Activated T-helper 1 cell treated with Interleukin-2 at 50 U/mL for 16 hours (primary cell): Measurements from ENCODE around the gene NCAN.

Experiments
- DNase-seq: peaks from one replicate; pipeline ENCODE4 v3.0.0-alpha.2; 2020; ENCODE audit warnings: low read depth

NCAN gene

DNA sequence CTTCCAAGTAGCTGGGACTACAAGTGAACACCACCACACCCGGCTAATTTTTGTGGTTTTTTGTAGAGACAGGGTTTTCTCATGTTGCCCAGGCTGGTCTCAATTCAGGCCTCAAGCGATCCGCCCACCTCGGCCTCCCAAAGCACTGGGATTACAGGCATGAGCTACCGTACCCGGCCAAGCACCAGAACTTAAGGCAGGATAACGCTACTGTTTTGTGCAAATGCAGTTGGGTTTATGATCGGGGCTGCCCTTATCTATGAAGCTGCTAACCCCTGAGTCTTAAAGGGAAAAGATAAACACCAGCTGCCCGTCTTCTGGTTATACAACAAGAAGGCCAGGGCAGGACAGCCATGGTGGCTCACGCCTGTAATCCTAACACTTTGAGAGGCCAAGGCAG lies 73.9 kb downstream of the NCAN start:
- DNase-seq: no peak

DNA sequence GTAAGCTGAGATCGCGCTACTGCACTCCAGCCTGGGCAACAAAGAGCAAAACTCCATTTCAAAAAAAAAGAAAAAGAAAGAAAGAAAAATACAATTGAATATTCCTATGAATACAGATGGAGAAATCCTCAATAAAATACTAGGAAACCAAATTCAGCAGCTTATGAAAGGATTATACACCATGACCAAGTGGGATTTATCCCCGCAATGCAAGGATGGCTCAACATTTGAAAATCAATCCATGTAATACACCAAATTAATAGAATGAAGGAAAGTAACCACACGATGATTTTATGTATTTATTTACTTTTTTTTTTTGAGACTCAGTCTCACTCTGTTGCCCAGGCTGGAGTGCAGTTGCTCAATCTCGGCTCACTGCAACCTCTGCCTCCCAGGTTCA lies 80.8 kb downstream of the NCAN start:
- DNase-seq: no peak

DNA sequence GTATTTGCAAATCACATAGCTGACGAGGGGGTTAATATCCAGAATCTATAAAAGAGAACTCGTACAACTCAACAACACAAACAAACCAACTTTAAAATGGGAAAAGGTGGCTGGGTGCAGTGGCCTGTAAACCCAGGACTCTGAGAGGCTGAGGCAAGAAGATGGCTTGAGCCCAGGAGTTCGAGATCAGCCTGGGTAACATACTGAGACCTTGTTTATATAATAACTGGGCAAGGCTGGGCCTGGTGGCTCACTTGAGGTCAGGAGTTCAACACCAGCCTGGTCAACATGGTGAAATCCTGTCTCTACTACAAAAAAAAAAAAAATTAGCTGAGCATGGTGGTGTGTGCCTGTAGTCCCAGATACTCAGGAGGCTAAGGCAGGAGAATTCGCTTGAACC lies 83.2 kb downstream of the NCAN start:
- DNase-seq: no peak

DNA sequence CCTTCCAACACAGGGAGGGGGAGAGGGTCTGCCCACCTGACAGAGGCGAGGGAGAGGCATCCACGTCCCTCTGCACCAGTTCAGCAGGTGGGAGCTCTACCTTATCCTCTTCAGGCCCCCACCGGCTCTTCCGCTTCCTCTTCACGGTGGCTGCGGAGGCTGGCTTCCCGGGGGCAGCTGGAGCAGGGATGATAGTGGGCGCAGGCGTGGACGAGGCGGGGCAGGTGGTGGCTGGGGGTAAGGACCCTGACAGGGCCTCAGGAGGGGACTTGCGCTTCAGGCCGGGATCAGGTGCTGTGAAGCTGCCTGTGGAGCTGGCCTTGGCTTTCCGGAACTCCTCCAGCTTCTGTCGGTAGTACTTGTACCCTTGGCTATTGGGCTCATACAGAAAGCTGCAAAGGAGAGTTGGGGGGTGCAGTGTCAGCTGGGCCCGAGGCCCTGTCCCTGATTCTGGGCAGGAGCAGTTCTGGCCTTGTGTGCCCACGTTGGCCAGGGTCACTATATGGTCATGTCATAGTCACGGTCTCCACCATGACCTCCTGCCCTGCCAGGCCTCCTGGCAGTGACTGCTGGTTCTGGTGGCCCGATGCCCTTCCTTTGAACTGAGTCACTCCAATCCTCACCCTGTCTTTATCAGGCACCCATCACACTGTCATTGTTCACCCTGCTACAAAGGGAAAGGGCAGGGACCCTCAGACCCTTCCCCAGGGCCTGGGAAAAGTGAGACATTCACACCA lies 85.4 kb downstream of the NCAN start:
- no peak for DNase-seq

DNA sequence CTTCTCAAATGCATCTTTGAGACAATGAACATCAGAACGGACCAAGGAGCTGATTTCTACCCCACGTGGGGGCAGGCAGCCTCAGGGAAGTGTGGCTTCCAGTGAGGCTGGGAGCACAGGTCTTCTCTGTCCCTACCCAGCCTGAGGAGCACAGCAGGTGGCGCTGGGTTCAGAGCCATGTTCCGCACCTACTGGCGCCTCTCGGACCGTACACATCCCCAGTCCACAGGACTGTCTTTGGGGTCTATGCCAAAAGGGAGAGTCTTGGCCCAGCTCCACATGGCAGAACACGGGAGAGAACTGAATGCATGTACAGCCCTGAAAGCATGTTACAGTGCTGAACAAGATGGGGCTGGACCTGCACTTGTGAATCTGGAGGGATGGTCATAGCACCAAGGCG lies 86.0 kb downstream of the NCAN start:
- no peak for DNase-seq

DNA sequence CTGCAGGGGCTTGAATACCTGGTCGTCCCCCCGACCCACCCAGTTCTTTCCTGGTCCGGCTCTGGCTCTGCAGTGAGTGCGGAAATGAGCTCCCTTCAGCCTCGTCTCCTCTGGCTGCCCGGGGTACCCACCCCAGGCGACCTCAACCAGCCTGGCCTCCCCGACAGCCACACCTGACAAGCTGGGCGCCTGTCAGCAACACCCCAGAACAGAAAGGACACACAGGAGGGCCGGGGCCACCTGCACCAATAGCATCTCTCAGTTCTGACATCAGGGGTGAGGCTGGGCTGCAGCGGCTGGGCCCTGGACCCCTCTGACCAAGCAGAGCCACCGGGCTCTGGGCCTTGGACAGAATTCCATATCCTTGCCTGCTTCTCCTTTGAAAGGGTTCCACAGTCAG lies 88.9 kb downstream of the NCAN start:
- no peak for DNase-seq
